GM12873 (cell line): ENCODE results near the gene SETX.

Experiments used
- TF ChIP-seq, protein P1 (sequence below): IDR thresholded peaks from 2 replicates; pipeline ENCODE4 v1.5.1; 2012; ENCODE audit warnings: low read depth, mild to moderate bottlenecking, moderate library complexity, low read length, control low read depth; ENCODE audit not compliant: insufficient read depth; ENCODE audit errors: missing control alignments

Gene SETX

GRCh38 chr9:132232522-132232921, 122.3 kb downstream of the SETX start:
- TF ChIP-seq, protein P1, sequence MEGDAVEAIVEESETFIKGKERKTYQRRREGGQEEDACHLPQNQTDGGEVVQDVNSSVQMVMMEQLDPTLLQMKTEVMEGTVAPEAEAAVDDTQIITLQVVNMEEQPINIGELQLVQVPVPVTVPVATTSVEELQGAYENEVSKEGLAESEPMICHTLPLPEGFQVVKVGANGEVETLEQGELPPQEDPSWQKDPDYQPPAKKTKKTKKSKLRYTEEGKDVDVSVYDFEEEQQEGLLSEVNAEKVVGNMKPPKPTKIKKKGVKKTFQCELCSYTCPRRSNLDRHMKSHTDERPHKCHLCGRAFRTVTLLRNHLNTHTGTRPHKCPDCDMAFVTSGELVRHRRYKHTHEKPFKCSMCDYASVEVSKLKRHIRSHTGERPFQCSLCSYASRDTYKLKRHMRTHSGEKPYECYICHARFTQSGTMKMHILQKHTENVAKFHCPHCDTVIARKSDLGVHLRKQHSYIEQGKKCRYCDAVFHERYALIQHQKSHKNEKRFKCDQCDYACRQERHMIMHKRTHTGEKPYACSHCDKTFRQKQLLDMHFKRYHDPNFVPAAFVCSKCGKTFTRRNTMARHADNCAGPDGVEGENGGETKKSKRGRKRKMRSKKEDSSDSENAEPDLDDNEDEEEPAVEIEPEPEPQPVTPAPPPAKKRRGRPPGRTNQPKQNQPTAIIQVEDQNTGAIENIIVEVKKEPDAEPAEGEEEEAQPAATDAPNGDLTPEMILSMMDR: no peak

DNA sequence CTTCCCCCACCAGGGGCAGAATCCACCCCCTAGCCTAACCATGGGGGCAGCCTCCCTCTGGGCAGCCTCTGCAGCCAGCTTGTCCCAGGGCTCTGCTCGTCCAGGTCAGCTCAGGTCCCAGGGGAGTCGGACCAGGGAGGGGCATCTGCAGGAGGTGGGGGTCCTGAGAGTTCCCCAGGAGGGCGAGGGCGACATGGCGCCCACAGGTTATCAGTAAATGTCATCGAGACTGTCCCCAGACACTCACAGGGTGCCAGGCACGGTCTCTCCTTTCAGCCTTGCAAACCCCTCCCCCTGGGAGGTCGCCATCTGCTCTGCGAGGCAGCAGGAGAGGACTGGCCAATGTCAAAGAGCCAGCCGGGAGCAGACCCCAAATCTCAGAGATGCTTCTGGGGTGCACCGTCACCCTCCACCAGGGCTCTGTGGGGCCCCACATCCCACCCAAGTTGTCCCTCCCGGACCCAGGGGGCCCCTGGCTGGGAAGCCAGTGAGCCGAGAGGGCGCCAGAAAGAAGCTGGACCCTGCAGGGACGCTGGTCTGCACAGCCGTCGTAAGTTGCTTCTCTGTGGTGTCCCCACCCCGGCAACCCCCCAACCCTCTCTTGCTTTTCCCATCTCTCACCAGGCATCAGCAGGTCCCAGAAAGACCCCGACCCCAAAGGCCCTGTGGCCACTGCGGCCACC, 123.6 kb downstream of the SETX start:
- TF ChIP-seq, protein P1: no peak

DNA sequence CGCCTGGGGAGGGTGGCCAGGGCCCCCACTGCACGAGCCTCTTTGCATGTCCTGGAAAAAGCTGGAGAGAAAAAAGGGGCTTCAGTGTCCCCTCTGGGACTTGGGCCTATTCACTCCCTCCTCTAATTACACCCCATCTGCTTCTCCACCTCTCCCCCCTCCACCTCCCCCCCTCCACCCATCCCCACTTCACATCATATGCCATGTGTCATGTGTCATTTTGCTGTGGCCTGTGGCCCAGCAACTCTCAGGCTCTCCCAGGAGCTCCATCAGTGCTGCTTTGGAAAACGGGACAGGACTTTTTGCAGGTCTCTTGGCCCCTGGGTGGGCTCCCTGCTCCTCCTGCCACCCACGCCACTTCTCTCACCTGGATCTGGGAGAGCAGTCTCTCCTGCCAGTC, 124.2 kb downstream of the SETX start:
- TF ChIP-seq, protein P1: no peak

- TF ChIP-seq, protein P1: no peak
Measured at GRCh38 chr9:132228062-132228461, 126.7 kb downstream of the SETX start.

DNA sequence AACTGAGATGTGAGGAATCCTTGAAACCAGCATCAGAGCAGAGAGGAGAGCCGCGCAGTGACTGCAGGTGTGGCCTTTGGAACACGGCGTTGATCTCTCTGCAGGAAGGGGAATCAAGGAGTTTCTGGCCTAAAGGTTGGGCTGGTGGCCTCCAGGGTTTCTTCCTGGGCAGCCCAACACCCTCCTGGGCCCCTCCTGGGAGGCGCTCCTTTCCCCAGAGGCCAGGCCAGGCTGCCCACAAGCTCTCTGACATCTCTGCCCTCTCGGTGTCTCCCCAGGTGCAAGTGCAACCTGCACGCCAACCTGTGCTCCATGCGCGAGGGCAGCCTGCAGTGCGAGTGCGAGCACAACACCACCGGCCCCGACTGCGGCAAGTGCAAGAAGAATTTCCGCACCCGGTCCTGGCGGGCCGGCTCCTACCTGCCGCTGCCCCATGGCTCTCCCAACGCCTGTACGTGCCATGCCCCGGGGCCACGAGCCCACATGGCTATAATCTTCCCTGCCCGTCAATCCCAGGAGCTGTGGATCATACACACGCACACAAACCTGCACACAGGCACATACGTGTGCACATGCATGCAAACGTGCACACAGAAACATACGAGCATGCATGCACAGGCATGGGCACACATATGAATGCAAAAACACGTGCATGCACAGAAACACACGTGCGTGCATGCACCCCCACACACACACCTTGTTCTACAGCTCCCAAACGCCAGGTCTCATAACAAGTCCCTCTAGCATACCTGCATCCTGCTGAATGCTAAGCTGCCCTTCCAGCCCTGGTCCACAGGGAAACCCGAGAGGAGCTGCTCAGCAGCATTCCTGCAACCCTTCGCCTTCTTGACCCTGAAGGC, 128.0 kb downstream of the SETX start:
- TF ChIP-seq, protein P1: no peak

GRCh38 chr9:132224645-132225044, 130.1 kb downstream of the SETX start:
- TF ChIP-seq, protein P1: no peak

DNA sequence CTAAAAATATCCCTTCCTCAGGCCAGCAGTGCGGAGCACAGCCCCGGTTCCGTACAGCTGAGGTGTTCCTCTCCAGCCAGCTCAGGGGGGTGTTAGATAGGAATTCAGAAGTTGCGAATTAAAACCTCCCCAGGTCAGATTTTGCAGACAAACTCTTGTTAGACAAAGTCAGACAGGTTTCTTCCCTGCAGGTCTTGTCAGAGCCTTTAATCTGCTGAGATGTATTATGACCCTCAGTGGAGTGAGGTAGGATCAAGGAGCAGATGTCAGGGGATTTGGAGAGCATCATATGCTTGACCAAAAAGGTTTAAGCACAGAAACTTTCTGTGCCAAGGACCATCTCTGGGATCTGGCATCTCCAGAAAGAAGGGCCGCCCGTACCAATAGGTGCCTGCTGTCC, 132.8 kb downstream of the SETX start:
- TF ChIP-seq, protein P1: no peak
